PFSK-1 (cell line): ENCODE results near the gene SLC38A8.

Experiments
- FOXP2 ChIP-seq: optimal IDR thresholded peaks from 2 replicates; pipeline ENCODE3; 2011; ENCODE audit warnings: borderline replicate concordance, control low read depth, inconsistent platforms; ENCODE audit not compliant: insufficient read depth; ENCODE audit errors: extremely low read length, extremely low read depth
- POLR2AphosphoS5 ChIP-seq: IDR thresholded peaks from 2 replicates; pipeline ENCODE4 v1.6.1; 2012; ENCODE audit warnings: low read depth, mild to moderate bottlenecking, control low read depth, low read length, moderate library complexity
- REST ChIP-seq, 2 experiments: IDR thresholded peaks; 2 replicates each; pipeline versions ENCODE4 v1.6.1 to v1.8.0; 2011 to 2012; ENCODE audit warnings: low read depth in 2 of 2, low read length in 2 of 2, control low read depth in 1 of 2, inconsistent platforms in 1 of 2, mild to moderate bottlenecking in 1 of 2, moderate library complexity in 1 of 2; ENCODE audit not compliant: insufficient read depth in 1 of 2
- SIN3A ChIP-seq: IDR thresholded peaks from 2 replicates; pipeline ENCODE4 v1.6.1; 2012; ENCODE audit warnings: mild to moderate bottlenecking, low read length, moderate library complexity, borderline replicate concordance; ENCODE audit not compliant: insufficient read depth
- TAF1 ChIP-seq: IDR thresholded peaks from 2 replicates; pipeline ENCODE4 v1.6.1; 2012; ENCODE audit warnings: low read length, control low read depth, borderline replicate concordance; ENCODE audit not compliant: insufficient read depth

The SLC38A8 gene

DNA sequence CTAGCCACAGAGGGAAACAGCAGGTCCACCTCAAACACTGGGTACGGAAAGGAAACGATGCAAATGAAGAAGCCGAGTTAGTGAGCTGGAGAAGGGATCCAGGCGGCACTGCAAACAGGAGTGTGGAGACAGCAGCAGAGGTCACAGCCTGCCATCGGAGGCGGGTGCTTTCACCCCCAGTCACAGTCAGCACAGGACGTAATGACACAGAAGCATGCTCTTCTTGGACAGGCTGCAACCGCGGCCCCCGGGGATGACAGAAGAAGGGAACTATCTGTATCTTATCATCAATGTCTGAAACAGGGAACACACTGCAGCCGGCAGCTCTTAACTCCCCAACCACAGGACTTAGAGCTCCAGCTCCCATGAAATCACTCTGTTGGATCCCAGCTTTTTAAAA is 16.1 kb upstream of the SLC38A8 start:
- no peak for TF ChIP-seq REST (IDR thresholded peaks at IDR 0.05; ENCODE audit: insufficient read depth in 1 of 2, low read depth in 2 of 2, low read length in 2 of 2)
- no peak for TF ChIP-seq POLR2AphosphoS5
- no peak for TF ChIP-seq FOXP2
- TF ChIP-seq SIN3A, result no peak
- no peak for TF ChIP-seq TAF1

DNA sequence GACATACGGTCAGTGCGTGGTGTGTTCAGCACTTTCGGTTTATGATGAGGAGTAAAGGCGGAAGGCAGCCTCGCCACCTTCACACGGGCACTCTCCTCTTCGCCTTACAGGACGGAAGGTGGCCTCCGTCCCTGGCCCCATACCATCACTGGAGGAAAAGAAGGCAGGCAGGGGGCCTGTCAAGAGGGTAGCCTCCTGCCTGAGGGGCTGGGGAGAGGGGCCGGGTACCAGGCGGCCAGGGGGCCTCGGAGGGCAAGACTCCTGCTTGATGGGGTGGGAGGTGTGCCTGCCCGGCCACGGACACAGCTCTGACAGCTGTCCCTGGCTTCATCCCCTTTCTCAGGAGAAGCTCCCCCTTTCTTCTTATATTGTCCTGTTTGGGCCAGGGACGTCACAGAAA is 15.6 kb upstream of the SLC38A8 start:
- TF ChIP-seq SIN3A (no peak), FOXP2 (no peak), POLR2AphosphoS5 (no peak), TAF1 (no peak), REST (IDR thresholded peaks at IDR 0.05; ENCODE audit: insufficient read depth in 1 of 2, low read depth in 2 of 2, low read length in 2 of 2) (no peak)

DNA sequence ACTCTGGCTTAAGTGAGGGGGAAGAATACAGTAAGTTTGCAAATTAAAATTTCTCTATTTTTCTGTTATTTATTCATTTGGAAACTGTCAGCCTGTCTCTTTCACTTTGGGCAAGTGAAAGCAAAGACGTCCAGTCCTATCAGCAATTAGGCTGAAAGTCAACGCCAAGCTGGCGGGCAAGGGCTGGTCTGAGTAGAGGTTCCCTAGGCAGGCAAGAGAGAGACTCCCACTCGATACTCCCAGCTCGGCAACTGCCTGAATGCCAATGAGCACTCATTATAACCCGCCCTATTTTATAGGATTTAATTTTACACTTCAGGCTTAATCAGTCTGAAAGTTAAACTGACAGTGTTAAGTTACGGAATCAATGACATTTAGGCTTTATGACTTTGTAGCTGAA is 14.3 kb upstream of the SLC38A8 start:
- TF ChIP-seq REST (IDR thresholded peaks at IDR 0.05; ENCODE audit: insufficient read depth in 1 of 2, low read depth in 2 of 2, low read length in 2 of 2) (no peak), SIN3A (no peak), TAF1 (no peak), POLR2AphosphoS5 (no peak), FOXP2 (no peak)

DNA sequence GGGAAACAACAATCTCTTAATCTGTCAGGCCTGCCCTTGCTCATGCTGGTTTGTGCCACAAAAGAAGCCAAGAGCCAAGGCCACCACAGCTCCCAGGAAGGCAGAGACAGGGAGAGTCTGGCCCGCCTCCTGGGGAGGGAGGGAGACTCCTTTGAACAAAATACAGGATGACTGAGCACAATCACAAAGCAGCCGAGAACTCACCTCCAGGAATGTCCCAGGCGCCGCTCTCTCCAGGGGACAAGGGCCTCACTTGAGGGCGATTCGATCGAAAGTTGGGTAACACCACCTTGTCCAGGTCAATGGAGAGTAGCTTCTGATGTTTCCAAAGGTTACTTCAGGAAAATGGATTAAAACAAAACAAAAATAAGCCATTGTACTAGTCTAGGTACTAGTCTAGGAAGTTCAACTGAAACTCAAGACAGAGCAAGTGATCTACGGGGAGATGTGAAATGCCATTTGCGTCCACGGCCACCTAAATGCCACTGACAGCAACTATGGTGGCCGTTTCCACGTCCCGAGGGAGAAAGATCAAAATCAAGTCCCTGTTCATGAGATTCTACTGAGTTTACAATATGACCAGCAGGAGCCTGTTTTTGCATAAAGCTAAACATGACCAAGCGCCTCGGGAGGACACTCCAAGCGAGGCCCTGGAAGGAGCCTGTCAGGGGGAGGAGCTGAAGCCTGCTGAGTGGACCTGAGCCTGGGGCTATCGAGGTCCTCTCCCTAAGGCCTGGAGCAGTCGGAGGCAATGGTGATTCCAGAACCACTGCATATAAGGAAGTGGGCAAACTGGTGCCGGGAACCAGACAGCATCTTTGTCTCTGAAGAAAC is 13.4 kb upstream of the SLC38A8 start:
- no peak for TF ChIP-seq TAF1
- TF ChIP-seq SIN3A, result no peak
- no peak for TF ChIP-seq FOXP2
- no peak for TF ChIP-seq POLR2AphosphoS5
- no peak for TF ChIP-seq REST (IDR thresholded peaks at IDR 0.05; ENCODE audit: insufficient read depth in 1 of 2, low read depth in 2 of 2, low read length in 2 of 2)
